ENCODE results near the gene AQR. TPM values are rescaled to one million over a fixed set of nuclear protein-coding genes. Genes with fewer than 3 reads are reported as not detected.

The AQR gene
- total and polyA plus RNA-seq, 2 of the 8 experiments (the other 6 are each of a cell fraction or from before 2014, with no cell fraction given): 34.5 to 57.6 TPM

- no peak overlapping the region for H2BK20ac ChIP-seq (ENCODE audit: low read length)
- FAIRE-seq (no peak), DNase-seq (ENCODE audit: low read depth in 1 of 2, low spot score in 2 of 2) (no peak)
- no peak overlapping the region for H2AK5ac ChIP-seq (ENCODE audit: low read depth, low read length)
- no peak overlapping the region for H4K5ac ChIP-seq (ENCODE audit: insufficient read length, low read depth, low read length)
- no peak overlapping the region for H4K91ac ChIP-seq (replicated peaks; ENCODE audit: insufficient read length, low read length)
- no peaks in the 10 kb centered on the region for H3K23me2 ChIP-seq (ENCODE audit: low read depth, low read length)
- H2BK15ac ChIP-seq (ENCODE audit: low read length): no peak overlapping the region
- no peak overlapping the region for H3K14ac ChIP-seq (ENCODE audit: insufficient read length)
- H3K36me3 ChIP-seq (ENCODE audit: control insufficient read depth in 2 of 4, insufficient read depth in 4 of 4, low read length in 3 of 4): no peaks in the 10 kb centered on the region
- CTCF ChIA-PET (ENCODE audit: partially characterized antibody): no interaction called here
- no peaks in the 10 kb centered on the region; a peak in 1 of 7 replicates for H3K4me1 ChIP-seq (replicated peaks in 1 of 4; ENCODE audit: control insufficient read depth in 3 of 4, insufficient read depth in 4 of 4, low read length in 3 of 4)
- no peak overlapping the region for H2BK5ac ChIP-seq (ENCODE audit: low read depth, low read length)
- H4K8ac ChIP-seq (ENCODE audit: extremely low read depth, insufficient read depth, low read length): no peak overlapping the region
- no peak overlapping the region for H3K4me2 ChIP-seq (ENCODE audit: insufficient read depth in 1 of 2, low read depth in 2 of 2, low read length in 2 of 2)
- no peak overlapping the region for H3K18ac ChIP-seq (ENCODE audit: extremely low read depth, low read length)
- no peak overlapping the region for H3K56ac ChIP-seq (replicated peaks; ENCODE audit: insufficient read length, low read depth, low read length)
- no peak overlapping the region for H2AFZ ChIP-seq (ENCODE audit: low read length)
- H2BK120ac ChIP-seq (replicated peaks; ENCODE audit: low read depth, low read length): no peak overlapping the region
- H3K79me1 ChIP-seq (ENCODE audit: low read depth, low read length): no peaks in the 10 kb centered on the region
- no peak overlapping the region for H2BK12ac ChIP-seq (ENCODE audit: low read depth, low read length)
- H3K27ac ChIP-seq (ENCODE audit: low read depth, low read length): no peak overlapping the region
- WGBS, 2 experiments (ENCODE audit: extremely low coverage in 1 of 2, insufficient coverage in 1 of 2, insufficient read length in 1 of 2, insufficient replicate concordance in 2 of 2, low coverage in 1 of 2, low lambda C conversion rate in 2 of 2, missing lambda C conversion rate in 1 of 2): 78% methylated on average over 3 of the region's 3 CpGs; no CpG with 5 or more reads in 1 of the 2 experiments
- no peak overlapping the region for H3K4me3 ChIP-seq (ENCODE audit: extremely low read depth in 1 of 4, insufficient read depth in 2 of 4, low read depth in 3 of 4, low read length in 4 of 4)
- no peak overlapping the region for H3K23ac ChIP-seq (ENCODE audit: insufficient read length)
- H3K9ac ChIP-seq (replicated peaks in 1 of 4; ENCODE audit: extremely low read depth in 1 of 4, low read depth in 3 of 4, low read length in 3 of 4): no peak overlapping the region
- no peaks in the 10 kb centered on the region for H3K9me3 ChIP-seq (ENCODE audit: insufficient read depth in 2 of 2, low read depth in 1 of 2, low read length in 1 of 2)
- H3K27me3 ChIP-seq (replicated peaks in 1 of 4; ENCODE audit: control insufficient read depth in 3 of 4, extremely low read depth in 1 of 4, insufficient read depth in 3 of 4, low read length in 3 of 4): no peaks in the 10 kb centered on the region
- POLR2A ChIA-PET (ENCODE audit: partially characterized antibody): interaction anchor here (1.1 kb wide), 1 partner anchor 103 kb away, joined by 3 read pairs; no protein-coding TSS in a partner anchor
- no peak overlapping the region for H3K4ac ChIP-seq (replicated peaks; ENCODE audit: insufficient read length, low read depth, low read length)
- no peaks in the 10 kb centered on the region for H4K20me1 ChIP-seq (replicated peaks in 1 of 2; ENCODE audit: control insufficient read depth in 1 of 2, insufficient read depth in 2 of 2, low read length in 2 of 2)
- H3K79me2 ChIP-seq (ENCODE audit: control insufficient read depth in 1 of 2, insufficient read depth in 2 of 2, low read length in 2 of 2): no peaks in the 10 kb centered on the region
- no peak for TF ChIP-seq TAF7 (optimal IDR thresholded peaks at IDR 0.05; ENCODE audit: borderline replicate concordance, low read depth, low read length)
- no peak for TF ChIP-seq RFX5 (IDR thresholded peaks at IDR 0.05; ENCODE audit: borderline replicate concordance, low read depth, low read length)
- TF ChIP-seq CTBP2 (IDR thresholded peaks at IDR 0.05; ENCODE audit: borderline replicate concordance, insufficient read depth, insufficient read length, low read length): no peak
- TF ChIP-seq KDM4A (IDR thresholded peaks at IDR 0.05; ENCODE audit: low read depth, low read length, severe bottlenecking): no peak
- no peak for TF ChIP-seq GTF2F1 (IDR thresholded peaks at IDR 0.05; ENCODE audit: borderline replicate concordance, low read depth, low read length)
- TF ChIP-seq EP300 (IDR thresholded peaks at IDR 0.05; ENCODE audit: borderline replicate concordance in 1 of 2, low read depth in 2 of 2, low read length in 2 of 2): no peak
- no peak for TF ChIP-seq CHD1 (IDR thresholded peaks at IDR 0.05; ENCODE audit: low read depth, low read length)
- no peak for TF ChIP-seq CREB1 (IDR thresholded peaks at IDR 0.05)
- TF ChIP-seq SIRT6 (IDR thresholded peaks at IDR 0.05; ENCODE audit: low read length): no peak
Measured at GRCh38 chr15:34809186-34809585, 160.4 kb downstream of the AQR start.
